Neural cell (in vitro differentiated cells): ENCODE results near the gene HIPK2. TPM values are rescaled to one million over a fixed set of nuclear protein-coding genes. Genes with fewer than 3 reads are reported as not detected.

Experiments
- H2AFZ ChIP-seq: fragments of 200-600, 300-800 bp; sonication (generic), shearing (Covaris generic); 2 replicates; pipeline ENCODE4 v1.6.0; 2014; ENCODE audit warnings: low read depth, mild to moderate bottlenecking, antibody characterized with exemption, low read length, moderate library complexity
- H3F3A ChIP-seq: fragments of 200-600 bp; shearing (Covaris generic); 2 replicates; pipeline ENCODE4 v1.6.1; 2016; ENCODE audit warnings: mild to moderate bottlenecking, moderate library complexity, mixed read lengths, antibody characterized with exemption, low read length; ENCODE audit not compliant: insufficient read depth, poor library complexity, severe bottlenecking
- H3K27ac ChIP-seq: fragments of 200-600, 300-800 bp; sonication (generic), shearing (Covaris generic); 2 replicates; pipeline ENCODE4 v1.5.1; 2014; ENCODE audit warnings: mild to moderate bottlenecking, low read length, moderate library complexity
- H3K27me3 ChIP-seq: fragments of 300-800, 200-600 bp; sonication (generic), shearing (Covaris generic); 2 replicates; pipeline ENCODE4 v1.6.0; 2014; ENCODE audit warnings: mild to moderate bottlenecking, low read depth, low read length, moderate library complexity; ENCODE audit not compliant: insufficient read depth
- H3K36me3 ChIP-seq: fragments of 300-800, 200-600 bp; sonication (generic), shearing (Covaris generic); 2 replicates; pipeline ENCODE4 v1.5.1; 2014; ENCODE audit warnings: mild to moderate bottlenecking, antibody characterized with exemption, low read length, moderate library complexity; ENCODE audit not compliant: insufficient read depth
- H3K4me2 ChIP-seq: fragments of 300-800, 200-600 bp; sonication (generic), shearing (Covaris generic); 2 replicates; pipeline ENCODE4 v1.6.0; 2014; ENCODE audit warnings: mild to moderate bottlenecking, low read length
- H3K4me3 ChIP-seq: fragments of 300-800, 200-600 bp; sonication (generic), shearing (Covaris generic); 2 replicates; pipeline ENCODE4 v1.5.1; 2014; ENCODE audit warnings: mild to moderate bottlenecking, low read length, moderate library complexity
- H3K79me2 ChIP-seq: fragments of 200-600 bp; shearing (Covaris generic); replicated peaks from 2 replicates; pipeline ENCODE4 v1.6.0; 2014; ENCODE audit warnings: mild to moderate bottlenecking, low read length, moderate library complexity; ENCODE audit not compliant: insufficient read depth
- H3K9ac ChIP-seq: fragments of 300-800, 200-600 bp; sonication (generic), shearing (Covaris generic); 2 replicates; pipeline ENCODE4 v1.6.1; 2016; ENCODE audit warnings: mild to moderate bottlenecking, low read length, mixed read lengths
- H3K9me2 ChIP-seq: fragments of 200-600 bp; shearing (Covaris generic); 2 replicates; pipeline ENCODE4 v1.6.1; 2016; ENCODE audit warnings: mild to moderate bottlenecking, low read length, mixed read lengths; ENCODE audit not compliant: insufficient read depth
- H3K9me3 ChIP-seq: fragments of 200-600, 300-800 bp; sonication (generic), shearing (Covaris generic); 2 replicates; pipeline ENCODE4 v1.6.1; 2016; ENCODE audit warnings: mild to moderate bottlenecking, mixed run types, low read length, moderate library complexity, mixed read lengths
- H4K20me1 ChIP-seq: fragments of 200-600 bp; shearing (Covaris generic); 2 replicates; pipeline ENCODE4 v1.6.1; 2016; ENCODE audit warnings: mild to moderate bottlenecking, mixed run types; ENCODE audit not compliant: insufficient read depth
- EP300 ChIP-seq: fragments of 450-650 bp; conservative IDR thresholded peaks from 2 replicates; pipeline ENCODE4 v1.6.1; 2014; ENCODE audit warnings: antibody characterized with exemption, mild to moderate bottlenecking, moderate library complexity; ENCODE audit not compliant: poor library complexity, severe bottlenecking
- EZH2 ChIP-seq: fragments of 200-600, 300-800 bp; shearing (Covaris generic), sonication (generic); IDR thresholded peaks from 2 replicates; pipeline ENCODE4 v1.6.1; 2014; ENCODE audit warnings: antibody characterized with exemption, low read length, borderline replicate concordance, mild to moderate bottlenecking; ENCODE audit not compliant: insufficient read depth, poor library complexity, severe bottlenecking
- MXI1 ChIP-seq: fragments of 450-650 bp; conservative IDR thresholded peaks from 2 replicates; pipeline ENCODE4 v1.6.1; 2014; ENCODE audit warnings: antibody characterized with exemption, mild to moderate bottlenecking; ENCODE audit not compliant: poor library complexity, severe bottlenecking
- POLR2AphosphoS5 ChIP-seq: IDR thresholded peaks from 2 replicates; pipeline ENCODE4 v1.6.1; 2012
- RAD21 ChIP-seq: fragments of 450-650 bp; conservative IDR thresholded peaks from 2 replicates; pipeline ENCODE4 v1.6.1; 2014; ENCODE audit warnings: antibody characterized with exemption, mild to moderate bottlenecking, moderate library complexity
- SMC3 ChIP-seq: fragments of 450-650 bp; conservative IDR thresholded peaks from 2 replicates; pipeline ENCODE4 v1.6.1; 2014; ENCODE audit warnings: antibody characterized with exemption, mild to moderate bottlenecking, moderate library complexity; ENCODE audit not compliant: poor library complexity
- TAF1 ChIP-seq: IDR thresholded peaks from 2 replicates; pipeline ENCODE4 v1.6.1; 2012; ENCODE audit warnings: low read depth
- polyA plus RNA-seq: library from polyadenylated mRNA; depleted of rRNA; stranded (reverse); fragments of >200 nt; gene quantifications from 2 replicates; pipeline ENCODE4 v1.2.3, GENCODE V29; 2014
- TF ChIP-seq, protein P1 (sequence below): fragments of 450-650 bp; IDR thresholded peaks from 2 replicates; pipeline ENCODE4 v1.5.1; 2014; ENCODE audit warnings: antibody characterized with exemption, mild to moderate bottlenecking, moderate library complexity; ENCODE audit not compliant: poor library complexity, severe bottlenecking
- TF ChIP-seq, protein P2 (sequence below): IDR thresholded peaks from 2 replicates; pipeline ENCODE4 v1.6.1; 2012; ENCODE audit warnings: borderline replicate concordance

Gene HIPK2
- polyA plus RNA-seq, 1 donor from 2014 or later, result 8.5 TPM

DNA sequence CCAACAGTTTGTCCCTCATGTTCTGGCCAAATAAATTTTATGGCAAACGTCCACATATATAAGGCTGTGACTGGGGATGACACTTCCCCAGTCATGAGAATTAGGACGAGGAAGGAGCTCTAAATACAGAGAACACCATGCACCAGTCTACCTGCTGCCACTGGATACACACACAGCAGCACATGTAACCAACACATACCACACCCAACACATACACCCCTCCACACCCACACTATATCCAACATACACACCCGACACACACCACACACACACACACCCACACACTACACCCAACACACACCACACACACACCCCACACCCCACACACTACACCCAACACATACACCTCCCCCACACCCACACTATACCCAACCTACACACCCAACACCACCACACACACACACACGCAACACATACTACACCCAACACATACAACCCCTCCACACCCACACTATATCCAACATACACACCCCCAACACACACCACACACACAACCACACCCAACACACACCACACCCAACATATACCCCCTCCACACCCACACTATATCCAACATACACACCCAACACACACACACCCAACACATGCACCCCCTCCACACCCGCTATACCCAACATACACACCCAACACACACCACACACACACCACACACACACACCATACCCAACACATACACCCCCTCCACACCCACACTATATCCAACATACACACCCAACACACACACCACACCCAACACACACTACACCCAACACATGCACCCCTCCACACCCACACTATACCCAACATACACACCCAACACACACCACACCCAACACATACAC lies 74.1 kb downstream of the HIPK2 start (continued):
- no peak for TF ChIP-seq EZH2
- TF ChIP-seq MXI1, result no peak

DNA sequence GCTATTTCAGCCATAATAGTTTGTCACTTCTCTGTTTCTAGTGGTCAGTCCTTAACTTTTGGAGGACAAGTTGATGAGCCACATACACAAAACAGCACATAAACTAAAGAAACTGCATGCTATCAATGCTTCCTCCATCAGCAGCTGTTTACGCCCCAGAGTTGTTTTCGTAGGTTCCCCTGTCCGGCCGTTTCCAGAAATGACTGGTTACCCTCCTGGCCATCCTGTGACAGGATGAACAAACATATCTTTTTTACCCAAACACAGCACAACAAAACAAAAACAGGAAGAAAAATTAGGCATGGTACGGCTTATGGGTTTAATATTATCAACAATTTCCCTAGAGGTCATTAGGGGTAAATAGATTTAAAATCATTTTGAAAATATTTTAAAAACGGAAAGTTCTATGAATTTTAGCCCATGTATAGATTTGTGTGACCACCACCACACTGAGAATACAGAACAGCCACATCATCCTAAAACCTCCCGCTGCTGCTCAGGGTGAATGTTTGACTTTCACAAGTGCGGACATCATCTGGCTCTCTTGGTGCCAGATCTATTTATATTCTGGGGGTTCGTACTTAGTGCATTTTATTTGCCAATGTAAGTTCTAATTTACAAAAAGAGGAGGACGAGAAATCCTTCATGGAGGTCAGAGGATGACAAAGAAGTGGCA lies 74.8 kb downstream of the HIPK2 start:
- no peak for TF ChIP-seq TAF1
- TF ChIP-seq, protein P1, sequence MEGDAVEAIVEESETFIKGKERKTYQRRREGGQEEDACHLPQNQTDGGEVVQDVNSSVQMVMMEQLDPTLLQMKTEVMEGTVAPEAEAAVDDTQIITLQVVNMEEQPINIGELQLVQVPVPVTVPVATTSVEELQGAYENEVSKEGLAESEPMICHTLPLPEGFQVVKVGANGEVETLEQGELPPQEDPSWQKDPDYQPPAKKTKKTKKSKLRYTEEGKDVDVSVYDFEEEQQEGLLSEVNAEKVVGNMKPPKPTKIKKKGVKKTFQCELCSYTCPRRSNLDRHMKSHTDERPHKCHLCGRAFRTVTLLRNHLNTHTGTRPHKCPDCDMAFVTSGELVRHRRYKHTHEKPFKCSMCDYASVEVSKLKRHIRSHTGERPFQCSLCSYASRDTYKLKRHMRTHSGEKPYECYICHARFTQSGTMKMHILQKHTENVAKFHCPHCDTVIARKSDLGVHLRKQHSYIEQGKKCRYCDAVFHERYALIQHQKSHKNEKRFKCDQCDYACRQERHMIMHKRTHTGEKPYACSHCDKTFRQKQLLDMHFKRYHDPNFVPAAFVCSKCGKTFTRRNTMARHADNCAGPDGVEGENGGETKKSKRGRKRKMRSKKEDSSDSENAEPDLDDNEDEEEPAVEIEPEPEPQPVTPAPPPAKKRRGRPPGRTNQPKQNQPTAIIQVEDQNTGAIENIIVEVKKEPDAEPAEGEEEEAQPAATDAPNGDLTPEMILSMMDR, result no peak
- no peak for TF ChIP-seq EP300
- TF ChIP-seq RAD21, result no peak
- no peak for TF ChIP-seq SMC3
- no peak for TF ChIP-seq MXI1
- TF ChIP-seq EZH2, result no peak
- TF ChIP-seq, protein P2, sequence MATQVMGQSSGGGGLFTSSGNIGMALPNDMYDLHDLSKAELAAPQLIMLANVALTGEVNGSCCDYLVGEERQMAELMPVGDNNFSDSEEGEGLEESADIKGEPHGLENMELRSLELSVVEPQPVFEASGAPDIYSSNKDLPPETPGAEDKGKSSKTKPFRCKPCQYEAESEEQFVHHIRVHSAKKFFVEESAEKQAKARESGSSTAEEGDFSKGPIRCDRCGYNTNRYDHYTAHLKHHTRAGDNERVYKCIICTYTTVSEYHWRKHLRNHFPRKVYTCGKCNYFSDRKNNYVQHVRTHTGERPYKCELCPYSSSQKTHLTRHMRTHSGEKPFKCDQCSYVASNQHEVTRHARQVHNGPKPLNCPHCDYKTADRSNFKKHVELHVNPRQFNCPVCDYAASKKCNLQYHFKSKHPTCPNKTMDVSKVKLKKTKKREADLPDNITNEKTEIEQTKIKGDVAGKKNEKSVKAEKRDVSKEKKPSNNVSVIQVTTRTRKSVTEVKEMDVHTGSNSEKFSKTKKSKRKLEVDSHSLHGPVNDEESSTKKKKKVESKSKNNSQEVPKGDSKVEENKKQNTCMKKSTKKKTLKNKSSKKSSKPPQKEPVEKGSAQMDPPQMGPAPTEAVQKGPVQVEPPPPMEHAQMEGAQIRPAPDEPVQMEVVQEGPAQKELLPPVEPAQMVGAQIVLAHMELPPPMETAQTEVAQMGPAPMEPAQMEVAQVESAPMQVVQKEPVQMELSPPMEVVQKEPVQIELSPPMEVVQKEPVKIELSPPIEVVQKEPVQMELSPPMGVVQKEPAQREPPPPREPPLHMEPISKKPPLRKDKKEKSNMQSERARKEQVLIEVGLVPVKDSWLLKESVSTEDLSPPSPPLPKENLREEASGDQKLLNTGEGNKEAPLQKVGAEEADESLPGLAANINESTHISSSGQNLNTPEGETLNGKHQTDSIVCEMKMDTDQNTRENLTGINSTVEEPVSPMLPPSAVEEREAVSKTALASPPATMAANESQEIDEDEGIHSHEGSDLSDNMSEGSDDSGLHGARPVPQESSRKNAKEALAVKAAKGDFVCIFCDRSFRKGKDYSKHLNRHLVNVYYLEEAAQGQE, result no peak
- TF ChIP-seq POLR2AphosphoS5, result no peak
- Histone ChIP-seq H3K79me2 (peaks cover under 1% of the 10 kb centered on the region), H3K27me3 (no peaks in the 10 kb centered on the region), H4K20me1 (no peaks in the 10 kb centered on the region), H3F3A (no peaks in the 10 kb centered on the region), H3K9me2 (no peaks in the 10 kb centered on the region), H3K27ac (no peak overlapping the region), H3K36me3 (peaks cover 5% of the 10 kb centered on the region), H3K4me2 (no peak overlapping the region), H3K9me3 (no peaks in the 10 kb centered on the region), H3K9ac (no peak overlapping the region), H2AFZ (no peak overlapping the region), H3K4me3 (no peak overlapping the region)

DNA sequence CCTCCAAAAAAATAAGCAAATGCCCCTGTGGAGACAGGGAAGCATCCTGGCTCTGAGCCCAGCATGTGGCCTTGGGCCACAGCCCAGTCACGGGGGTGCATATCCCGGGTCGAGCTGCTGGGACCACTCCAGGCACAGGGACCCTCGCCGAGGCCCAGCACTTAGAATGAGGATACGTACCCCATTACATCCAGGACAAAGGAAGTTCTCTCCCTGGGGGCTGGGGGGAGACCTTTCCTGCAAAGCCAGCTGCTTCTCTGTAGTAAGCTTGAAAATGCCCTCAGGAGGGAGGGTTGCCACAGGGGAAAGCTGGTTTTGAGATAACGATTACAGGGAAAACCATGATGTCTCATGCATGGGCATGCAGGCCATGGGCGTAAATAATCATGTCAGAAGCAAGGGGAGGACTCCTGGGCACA lies 75.5 kb downstream of the HIPK2 start:
- Histone ChIP-seq H3K4me3 (no peak overlapping the region), H3K27ac (no peak overlapping the region), H3K9ac (no peak overlapping the region), H3K36me3 (peaks cover 6% of the 10 kb centered on the region), H3K9me2 (no peaks in the 10 kb centered on the region), H3K27me3 (no peaks in the 10 kb centered on the region), H3K79me2 (peaks cover 7% of the 10 kb centered on the region), H3K4me2 (no peak overlapping the region), H3F3A (no peaks in the 10 kb centered on the region), H3K9me3 (no peaks in the 10 kb centered on the region), H2AFZ (no peak overlapping the region), H4K20me1 (no peaks in the 10 kb centered on the region)
- TF ChIP-seq RAD21 (no peak), EZH2 (no peak), MXI1 (no peak), TAF1 (no peak), SMC3 (no peak), EP300 (no peak), POLR2AphosphoS5 (no peak)
- TF ChIP-seq, protein P2, result no peak
- TF ChIP-seq, protein P1, result no peak
